Thoracic aorta (tissue), 2 donors: ENCODE results near the gene CUEDC2. TPM values are rescaled to one million over a fixed set of nuclear protein-coding genes. Genes with fewer than 3 reads are reported as not detected.

Experiments used
- ATAC-seq: fragments of 150-250 bp; one replicate; pipeline ENCODE4 v1.8.0; 2017; ENCODE audit warnings: low read depth; ENCODE audit not compliant: insufficient number of reproducible peaks, low FRiP score
- DNase-seq: peaks from one replicate; pipeline ENCODE4 v3.0.0-alpha.2; 2020; ENCODE audit warnings: low spot score
- H3K27ac ChIP-seq, 2 donors: fragments of 200-600 bp; sonication (generic); 1 replicate in 1 of 2; 2 replicates in 1 of 2; pipeline ENCODE4 v1.5.1; 2016; ENCODE audit warnings: mild to moderate bottlenecking in 2 of 2, moderate library complexity in 2 of 2
- H3K27me3 ChIP-seq: fragments of 200-600 bp; sonication (generic); replicated peaks from 2 replicates; pipeline ENCODE4 v1.6.0; 2016; ENCODE audit warnings: mild to moderate bottlenecking; ENCODE audit not compliant: insufficient read depth
- H3K36me3 ChIP-seq: fragments of 200-600 bp; sonication (generic); one replicate; pipeline ENCODE4 v1.5.1; 2016
- H3K4me1 ChIP-seq, 2 donors: fragments of 200-600 bp; sonication (generic); 1 replicate in 1 of 2; 2 replicates in 1 of 2; pipeline versions ENCODE4 v1.5.1 to v1.6.0; 2016; ENCODE audit warnings: low read depth in 2 of 2, mild to moderate bottlenecking in 1 of 2; ENCODE audit not compliant: control insufficient read depth in 1 of 2
- H3K4me3 ChIP-seq: fragments of 200-600 bp; sonication (generic); 2 replicates; pipeline ENCODE4 v1.5.1; 2016; ENCODE audit warnings: mild to moderate bottlenecking
- H3K9me3 ChIP-seq: fragments of 200-600 bp; sonication (generic); 2 replicates; pipeline ENCODE4 v1.5.1; 2016
- total RNA-seq, 2 donors: library from RNA; depleted of rRNA; stranded (reverse); fragments of >200 nt; gene quantifications; one replicate each; pipeline versions ENCODE4 v1.1.0 to v1.2.3, GENCODE V29; 2016
- TF ChIP-seq, protein P1 (sequence below): fragments of 200-600 bp; sonication (generic); IDR thresholded peaks from one replicate; pipeline ENCODE4 v1.5.1; 2019; ENCODE audit warnings: antibody characterized with exemption

CUEDC2 gene
- total RNA-seq, 2 donors from 2014 or later = 40.8 to 53.2 TPM

DNA sequence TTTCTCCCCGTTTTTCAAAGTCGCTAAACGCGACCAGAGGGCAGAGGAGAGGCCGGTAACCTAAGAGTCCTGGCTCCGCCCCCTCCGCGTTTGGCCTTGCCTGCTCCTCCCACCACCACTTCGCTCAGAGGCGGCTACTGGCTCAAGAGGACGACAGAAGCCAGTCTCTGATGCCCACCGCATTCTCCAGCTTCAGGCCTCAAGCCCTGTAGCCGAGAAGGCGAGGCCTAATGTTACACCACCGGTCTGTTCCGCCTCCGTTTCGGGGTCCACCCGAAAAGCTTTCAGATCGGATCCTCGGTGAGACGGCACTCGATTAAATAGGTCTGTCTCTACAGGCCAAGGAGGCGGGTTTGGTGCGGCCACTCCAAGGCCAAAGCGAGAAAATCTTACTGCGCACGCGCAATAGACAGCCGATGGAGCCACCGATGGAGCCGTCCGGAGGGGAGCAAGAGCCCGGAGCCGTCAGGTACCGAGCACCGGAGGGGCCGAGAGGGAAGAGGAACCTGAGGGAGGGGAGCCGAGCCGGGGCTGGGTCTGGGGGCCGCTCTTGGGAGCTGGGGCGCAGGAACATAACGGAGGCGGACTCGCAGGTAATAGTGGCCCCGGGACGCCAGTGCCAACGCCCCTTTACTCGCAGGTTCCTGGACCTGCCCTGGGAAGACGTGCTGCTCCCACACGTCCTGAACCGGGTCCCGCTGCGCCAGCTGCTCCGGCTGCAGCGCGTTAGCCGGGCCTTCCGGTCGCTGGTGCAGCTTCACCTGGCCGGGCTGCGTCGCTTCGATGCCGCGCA is 11.5 kb downstream of the CUEDC2 start, which contains the start of gene FBXL15:
Gene FBXL15, plus strand, starts transcription at position 123 of the 793 bp plus-strand sequence. Its CDS starts 294 bp downstream, at position 417.
- H3K4me1 ChIP-seq = peaks cover 21 to 33% of the 10 kb centered on the region in 2 donors
- TF ChIP-seq, protein P1, sequence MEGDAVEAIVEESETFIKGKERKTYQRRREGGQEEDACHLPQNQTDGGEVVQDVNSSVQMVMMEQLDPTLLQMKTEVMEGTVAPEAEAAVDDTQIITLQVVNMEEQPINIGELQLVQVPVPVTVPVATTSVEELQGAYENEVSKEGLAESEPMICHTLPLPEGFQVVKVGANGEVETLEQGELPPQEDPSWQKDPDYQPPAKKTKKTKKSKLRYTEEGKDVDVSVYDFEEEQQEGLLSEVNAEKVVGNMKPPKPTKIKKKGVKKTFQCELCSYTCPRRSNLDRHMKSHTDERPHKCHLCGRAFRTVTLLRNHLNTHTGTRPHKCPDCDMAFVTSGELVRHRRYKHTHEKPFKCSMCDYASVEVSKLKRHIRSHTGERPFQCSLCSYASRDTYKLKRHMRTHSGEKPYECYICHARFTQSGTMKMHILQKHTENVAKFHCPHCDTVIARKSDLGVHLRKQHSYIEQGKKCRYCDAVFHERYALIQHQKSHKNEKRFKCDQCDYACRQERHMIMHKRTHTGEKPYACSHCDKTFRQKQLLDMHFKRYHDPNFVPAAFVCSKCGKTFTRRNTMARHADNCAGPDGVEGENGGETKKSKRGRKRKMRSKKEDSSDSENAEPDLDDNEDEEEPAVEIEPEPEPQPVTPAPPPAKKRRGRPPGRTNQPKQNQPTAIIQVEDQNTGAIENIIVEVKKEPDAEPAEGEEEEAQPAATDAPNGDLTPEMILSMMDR = no peak
- DNase-seq = peak; percentile 96

DNA sequence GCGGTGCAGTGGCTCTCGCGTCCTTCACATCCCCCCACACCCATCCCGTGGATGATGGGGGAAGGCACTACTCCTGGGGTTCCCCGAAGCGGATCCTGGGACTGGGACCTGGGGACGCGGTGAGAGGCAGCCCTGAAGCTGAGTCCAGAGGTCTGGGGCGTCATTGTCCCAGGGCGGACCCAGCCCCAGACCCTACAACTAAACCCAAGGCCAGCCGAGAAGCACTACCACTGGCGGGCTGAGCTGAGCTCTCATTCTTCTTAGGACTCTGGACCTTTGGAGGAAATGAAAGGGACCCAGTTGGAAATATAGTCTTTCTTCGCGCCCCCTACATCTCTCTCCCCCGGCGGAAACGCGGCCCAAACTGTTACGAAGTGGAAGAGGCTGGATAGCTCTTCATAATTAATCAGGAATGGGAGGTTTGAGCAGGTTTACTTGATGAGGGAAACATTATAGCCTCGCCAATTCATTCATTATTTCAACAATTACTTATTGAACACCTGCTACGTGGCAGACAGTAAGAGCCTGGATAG is 12.1 kb downstream of the CUEDC2 start:
- H3K36me3 ChIP-seq = peaks cover 16% of the 10 kb centered on the region
- H3K27ac ChIP-seq = peak overlapping the region; percentile 72 to 80
- DNase-seq (no peak), ATAC-seq (no peak)
- H3K27me3 ChIP-seq = no peaks in the 10 kb centered on the region
- H3K9me3 ChIP-seq = no peaks in the 10 kb centered on the region
- H3K4me3 ChIP-seq = peak overlapping the region; percentile 99
- TF ChIP-seq, protein P1 = no peak
- H3K4me1 ChIP-seq = peaks cover 21 to 33% of the 10 kb centered on the region in 2 donors

More for the DNA sequence above, 11.5 kb downstream of the CUEDC2 start, which contains the start of gene FBXL15:
- H3K27ac ChIP-seq = peak within 1 kb of the TSS; percentile 72 to 80
- no peaks in the 10 kb centered on the region for H3K9me3 ChIP-seq
- peak; percentile 95 for ATAC-seq
- no peaks in the 10 kb centered on the region for H3K27me3 ChIP-seq
- peaks cover 16% of the 10 kb centered on the region for H3K36me3 ChIP-seq
- peak within 1 kb of the TSS; percentile 99 for H3K4me3 ChIP-seq

DNA sequence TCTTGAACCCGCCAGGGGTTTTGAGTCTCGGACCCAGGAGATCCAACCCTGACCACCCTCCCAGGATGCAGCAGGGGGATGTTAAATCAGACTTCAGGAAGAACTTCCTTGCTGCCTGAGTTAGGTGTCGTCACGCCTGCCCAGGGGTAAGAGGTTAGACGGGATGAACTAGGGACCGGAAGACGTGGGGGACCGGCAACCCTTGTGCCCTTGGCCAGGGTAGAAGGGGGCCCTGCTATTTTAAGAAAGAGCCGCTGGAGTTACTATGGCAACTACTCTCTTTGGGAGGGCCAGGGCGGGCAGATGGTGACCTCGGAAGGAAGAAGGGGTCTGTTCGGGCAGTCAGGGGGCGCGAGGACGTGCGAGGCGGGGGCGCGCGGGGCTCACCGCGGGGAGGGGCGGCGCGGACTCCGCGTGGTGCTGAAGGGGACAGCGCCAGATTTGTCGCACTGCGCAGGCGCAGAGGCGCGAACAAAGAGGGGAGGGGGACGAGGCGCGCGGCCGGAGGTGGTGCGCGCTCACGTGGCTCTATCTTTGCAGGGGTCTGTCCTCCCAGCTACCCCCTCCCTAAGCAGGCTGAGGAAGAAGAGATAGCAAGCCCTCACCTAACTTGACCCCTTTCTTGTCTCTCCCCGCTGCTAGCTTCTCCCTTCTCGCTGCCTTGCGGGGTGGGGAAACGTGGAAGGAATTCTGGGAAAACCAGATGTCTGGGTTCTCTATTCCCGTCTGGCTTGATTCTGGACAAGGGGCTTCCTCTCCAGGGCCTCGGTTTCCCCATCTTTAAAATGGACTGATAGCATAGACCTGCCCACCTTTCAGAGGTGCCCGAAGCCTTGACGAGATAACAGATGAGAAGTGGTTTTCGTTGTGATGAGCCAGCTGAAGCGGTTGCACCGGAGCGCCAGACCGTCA is 12.8 kb downstream of the CUEDC2 start:
- H3K4me3 ChIP-seq = peak overlapping the region; percentile 99
- DNase-seq (no peak), ATAC-seq (no peak)
- H3K27me3 ChIP-seq = no peaks in the 10 kb centered on the region
- peaks cover 12% of the 10 kb centered on the region for H3K36me3 ChIP-seq
- no peaks in the 10 kb centered on the region for H3K9me3 ChIP-seq
- H3K4me1 ChIP-seq = peaks cover 21 to 33% of the 10 kb centered on the region in 2 donors
- peak overlapping the region in 1 of 2 donors; percentile 72 for H3K27ac ChIP-seq
- TF ChIP-seq, protein P1 = no peak

DNA sequence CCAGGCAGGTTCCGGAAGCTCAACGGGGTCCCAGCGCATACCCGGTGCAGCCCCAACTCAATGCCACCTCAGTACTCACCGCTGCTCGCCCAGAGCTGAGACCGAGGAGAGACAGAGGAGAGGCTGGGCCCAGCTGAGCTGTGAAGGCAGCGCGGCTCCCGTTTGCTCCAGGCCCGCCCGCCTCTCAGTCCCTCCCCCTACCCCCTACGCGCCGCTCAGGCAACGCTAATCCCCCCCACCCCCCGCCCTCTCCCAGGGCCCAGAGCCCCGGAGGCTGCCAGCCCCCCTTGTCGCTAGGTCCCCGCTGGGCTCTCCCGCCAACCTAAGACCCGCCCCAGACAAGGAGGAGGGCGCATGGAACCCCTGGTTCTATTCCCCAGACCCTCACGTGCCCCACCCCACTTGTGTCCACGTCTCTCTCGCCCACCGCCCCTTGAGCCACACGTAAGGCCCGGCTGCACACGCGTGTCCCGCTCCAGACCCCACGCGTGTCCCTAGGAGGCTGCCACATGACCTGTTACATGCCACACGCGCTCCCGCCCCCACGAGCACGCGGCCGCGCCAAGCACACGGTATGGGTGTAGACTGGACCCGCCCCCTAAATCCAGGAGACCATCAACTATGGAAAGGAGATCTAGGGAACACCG is 13.6 kb downstream of the CUEDC2 start, which contains the start of gene PSD:
Gene PSD, minus strand, starts transcription at position 164 of the 647 bp plus-strand sequence. CDS start 1,747 bp downstream, outside the sequence.
- no peak for DNase-seq
- H3K9me3 ChIP-seq = no peaks in the 10 kb centered on the region
- ATAC-seq = no peak
- TF ChIP-seq, protein P1 = no peak
- peaks cover 5% of the 10 kb centered on the region for H3K36me3 ChIP-seq
- peak within 1 kb of the TSS; percentile 99 for H3K4me3 ChIP-seq
- no peak within 1 kb of the TSS for H3K27ac ChIP-seq
- peaks cover 21 to 33% of the 10 kb centered on the region in 2 donors for H3K4me1 ChIP-seq
- no peaks in the 10 kb centered on the region for H3K27me3 ChIP-seq
